T-helper 1 cell treated with Interleukin-12 subunit alpha and Interleukin-12 subunit beta and Interleukin-4 antibody, amounts not matched to agents 30 μg/mL and 1 μg/mL, for 36 hours (primary cell): ENCODE results near the gene ARMH3.

Experiments used
- H3K27ac Mint-ChIP-seq: one replicate; pipeline ENCODE4 v1.8.0; 2021; ENCODE audit warnings: mild to moderate bottlenecking, mixed read lengths
- H3K27me3 Mint-ChIP-seq: one replicate; pipeline ENCODE4 v1.8.0; 2021; ENCODE audit warnings: low read depth, mixed read lengths
- H3K36me3 Mint-ChIP-seq: one replicate; pipeline ENCODE4 v1.8.0; 2021; ENCODE audit warnings: low read depth, mixed read lengths
- H3K4me1 Mint-ChIP-seq: one replicate; pipeline ENCODE4 v1.8.0; 2021; ENCODE audit warnings: low read depth, mixed read lengths
- H3K4me3 Mint-ChIP-seq: one replicate; pipeline ENCODE4 v1.8.0; 2021; ENCODE audit warnings: mild to moderate bottlenecking, moderate library complexity, mixed read lengths
- H3K9me3 Mint-ChIP-seq: one replicate; pipeline ENCODE4 v1.8.0; 2021; ENCODE audit warnings: mixed read lengths

Gene ARMH3

GRCh38 chr10:101874252-101874651 is 181.7 kb downstream of the ARMH3 start:
- Mint-ChIP-seq H3K27me3 (no peaks in the 10 kb centered on the region), H3K27ac (no peak overlapping the region), H3K4me3 (no peak overlapping the region), H3K36me3 (peaks cover 5% of the 10 kb centered on the region), H3K4me1 (peaks cover 15% of the 10 kb centered on the region), H3K9me3 (no peaks in the 10 kb centered on the region)

GRCh38 chr10:101867931-101868330 is 188.0 kb downstream of the ARMH3 start:
- Mint-ChIP-seq H3K4me1 (peaks cover 4% of the 10 kb centered on the region), H3K27me3 (no peaks in the 10 kb centered on the region), H3K36me3 (peaks cover 9% of the 10 kb centered on the region), H3K9me3 (peaks cover 7% of the 10 kb centered on the region), H3K27ac (no peak overlapping the region), H3K4me3 (no peak overlapping the region)

- Mint-ChIP-seq H3K4me3 (no peak overlapping the region), H3K9me3 (peaks cover 12% of the 10 kb centered on the region), H3K4me1 (peaks cover 25% of the 10 kb centered on the region), H3K36me3 (peaks cover 22% of the 10 kb centered on the region), H3K27ac (peak overlapping the region; percentile 74), H3K27me3 (no peaks in the 10 kb centered on the region)
Observed at GRCh38 chr10:101859530-101859929, 196.4 kb downstream of the ARMH3 start.

GRCh38 chr10:101858723-101859500 is 197.1 kb downstream of the ARMH3 start:
- Mint-ChIP-seq H3K27me3 (no peaks in the 10 kb centered on the region), H3K27ac (peak overlapping the region; percentile 74), H3K36me3 (peaks cover 21% of the 10 kb centered on the region), H3K9me3 (peaks cover 12% of the 10 kb centered on the region), H3K4me3 (no peak overlapping the region), H3K4me1 (peaks cover 24% of the 10 kb centered on the region)

GRCh38 chr10:101857802-101858476 is 198.0 kb downstream of the ARMH3 start:
- Mint-ChIP-seq H3K9me3 (peaks cover 12% of the 10 kb centered on the region), H3K36me3 (peaks cover 20% of the 10 kb centered on the region), H3K27me3 (no peaks in the 10 kb centered on the region), H3K4me3 (no peak overlapping the region), H3K4me1 (peaks cover 24% of the 10 kb centered on the region), H3K27ac (no peak overlapping the region)

- Mint-ChIP-seq H3K36me3 (peaks cover 15% of the 10 kb centered on the region), H3K27me3 (no peaks in the 10 kb centered on the region), H3K9me3 (peaks cover 12% of the 10 kb centered on the region), H3K4me1 (peaks cover 24% of the 10 kb centered on the region), H3K4me3 (no peak overlapping the region), H3K27ac (no peak overlapping the region)
Observed at GRCh38 chr10:101856626-101857025, 199.3 kb downstream of the ARMH3 start.

GRCh38 chr10:101851411-101852116 is 204.4 kb downstream of the ARMH3 start:
- Mint-ChIP-seq H3K27me3 (no peaks in the 10 kb centered on the region), H3K4me3 (no peak overlapping the region), H3K9me3 (no peaks in the 10 kb centered on the region), H3K27ac (no peak overlapping the region), H3K36me3 (no peaks in the 10 kb centered on the region), H3K4me1 (no peaks in the 10 kb centered on the region)

- Mint-ChIP-seq H3K9me3 (no peaks in the 10 kb centered on the region), H3K27ac (no peak overlapping the region), H3K4me1 (no peaks in the 10 kb centered on the region), H3K36me3 (peaks cover 3% of the 10 kb centered on the region), H3K4me3 (no peak overlapping the region), H3K27me3 (no peaks in the 10 kb centered on the region)
Observed at GRCh38 chr10:101850749-101851148, 205.2 kb downstream of the ARMH3 start.

- H3K9me3 Mint-ChIP-seq, result no peaks in the 10 kb centered on the region
- peaks cover 7% of the 10 kb centered on the region for H3K27me3 Mint-ChIP-seq
- H3K27ac Mint-ChIP-seq, result no peak overlapping the region
- H3K4me3 Mint-ChIP-seq, result no peak overlapping the region
- no peaks in the 10 kb centered on the region for H3K4me1 Mint-ChIP-seq
- peaks cover 3% of the 10 kb centered on the region for H3K36me3 Mint-ChIP-seq
Observed at GRCh38 chr10:101848894-101849351, 207.1 kb downstream of the ARMH3 start.

- Mint-ChIP-seq H3K4me1 (no peaks in the 10 kb centered on the region), H3K27me3 (peaks cover 7% of the 10 kb centered on the region), H3K4me3 (no peak overlapping the region), H3K9me3 (no peaks in the 10 kb centered on the region), H3K27ac (no peak overlapping the region), H3K36me3 (peaks cover 3% of the 10 kb centered on the region)
Observed at GRCh38 chr10:101848408-101848807, 207.6 kb downstream of the ARMH3 start.

- Mint-ChIP-seq H3K9me3 (no peaks in the 10 kb centered on the region), H3K27ac (no peak overlapping the region), H3K27me3 (peaks cover 22% of the 10 kb centered on the region), H3K4me1 (peaks cover 11% of the 10 kb centered on the region), H3K4me3 (no peak overlapping the region), H3K36me3 (peaks cover 3% of the 10 kb centered on the region)
Observed at GRCh38 chr10:101845893-101846292, 210.1 kb downstream of the ARMH3 start.

- no peak within 1 kb of the TSS for H3K27ac Mint-ChIP-seq
- H3K4me1 Mint-ChIP-seq, result peaks cover 24% of the 10 kb centered on the region
- peaks cover 27% of the 10 kb centered on the region for H3K27me3 Mint-ChIP-seq
- H3K9me3 Mint-ChIP-seq, result no peaks in the 10 kb centered on the region
- H3K36me3 Mint-ChIP-seq, result peaks cover 3% of the 10 kb centered on the region
- peak within 1 kb of the TSS; percentile 68 for H3K4me3 Mint-ChIP-seq
Observed at GRCh38 chr10:101843032-101844021, 212.6 kb downstream of the ARMH3 start, which contains the start of gene KCNIP2. KCNIP2 (minus strand) TSS chr10:101843800; CDS start chr10:101843568, 232 bp downstream.

- H3K4me3 Mint-ChIP-seq, result no peak overlapping the region
- H3K4me1 Mint-ChIP-seq, result peaks cover 24% of the 10 kb centered on the region
- peaks cover 27% of the 10 kb centered on the region for H3K27me3 Mint-ChIP-seq
- H3K9me3 Mint-ChIP-seq, result no peaks in the 10 kb centered on the region
- H3K36me3 Mint-ChIP-seq, result peaks cover 3% of the 10 kb centered on the region
- no peak overlapping the region for H3K27ac Mint-ChIP-seq
Observed at GRCh38 chr10:101841826-101842225, 214.1 kb downstream of the ARMH3 start.
